ENCODE measurements around the gene PLCH2.

PLCH2 gene

GRCh38 chr1:2480986-2481364 lies 4.9 kb downstream of the PLCH2 start:
- TF ChIP-seq CTCF (IDR thresholded peaks at IDR 0.05) = no peak

- no peak for TF ChIP-seq CTCF (IDR thresholded peaks at IDR 0.05)
These were observed 5.8 kb downstream of the PLCH2 start for GRCh38 chr1:2481885-2482284.

GRCh38 chr1:2482588-2482987 lies 6.5 kb downstream of the PLCH2 start:
- no peak for TF ChIP-seq CTCF (IDR thresholded peaks at IDR 0.05)

GRCh38 chr1:2483026-2483425 lies 6.9 kb downstream of the PLCH2 start:
- no peak for TF ChIP-seq CTCF (IDR thresholded peaks at IDR 0.05)

GRCh38 chr1:2483970-2484369 lies 7.9 kb downstream of the PLCH2 start:
- no peak for TF ChIP-seq CTCF (IDR thresholded peaks at IDR 0.05)

GRCh38 chr1:2486041-2486440 lies 10.0 kb downstream of the PLCH2 start:
- TF ChIP-seq CTCF (IDR thresholded peaks at IDR 0.05) = no peak

GRCh38 chr1:2486558-2486957 lies 10.5 kb downstream of the PLCH2 start:
- TF ChIP-seq CTCF (IDR thresholded peaks at IDR 0.05) = no peak

- TF ChIP-seq CTCF (IDR thresholded peaks at IDR 0.05) = no peak
These were observed 12.6 kb downstream of the PLCH2 start for GRCh38 chr1:2488688-2489087.
